ENCODE data around the gene ALDH3B1. TPM values are rescaled to one million over a fixed set of nuclear protein-coding genes. Genes with fewer than 3 reads are reported as not detected.

The ALDH3B1 gene
- total and polyA plus RNA-seq, 9 of the 15 experiments (the other 6 are each of a cell fraction or from before 2014, with no cell fraction given): 0.01 to 0.35 (median 0.07) TPM; not detected in 2

GRCh38 chr11:68030318-68031143, 20.4 kb downstream of the ALDH3B1 start, which contains the start of gene NDUFS8 (continued):
- TF ChIP-seq PREB (CRISPR knock-in tag; IDR thresholded peaks at IDR 0.05): no peak
- TF ChIP-seq ATF3 (IDR thresholded peaks at IDR 0.05): no peak
- TF ChIP-seq ATF3 (CRISPR knock-in tag; conservative IDR thresholded peaks at IDR 0.05): no peak
- TF ChIP-seq ZZZ3 (IDR thresholded peaks at IDR 0.05): no peak
- TF ChIP-seq SAP30 (IDR thresholded peaks at IDR 0.05; ENCODE audit: borderline replicate concordance, insufficient read depth, low read depth, low read length, poor library complexity, severe bottlenecking): peak; percentile 23
- no peak for TF ChIP-seq ZNF77 (CRISPR knock-in tag; IDR thresholded peaks at IDR 0.05)
- TF ChIP-seq SRSF1 (IDR thresholded peaks at IDR 0.05; ENCODE audit: low read depth, low read length): no peak
- TF ChIP-seq NCOA4 (IDR thresholded peaks at IDR 0.05; ENCODE audit: partially characterized antibody): no peak
- no peak for TF ChIP-seq U2AF1 (optimal IDR thresholded peaks at IDR 0.05; ENCODE audit: low read depth, low read length)
- no peak for TF ChIP-seq PHF21A (IDR thresholded peaks at IDR 0.05; ENCODE audit: borderline replicate concordance, low read depth)
- TF ChIP-seq PHB2 (IDR thresholded peaks at IDR 0.05; ENCODE audit: low read depth): no peak
- TF ChIP-seq ZNF449 (CRISPR knock-in tag; IDR thresholded peaks at IDR 0.05): no peak
- TF ChIP-seq FOSL1 (tag; conservative IDR thresholded peaks at IDR 0.05): no peak
- peak; percentile 35 to 39 for TF ChIP-seq E2F6 (IDR thresholded peaks at IDR 0.05; ENCODE audit: borderline replicate concordance in 1 of 2, extremely low read depth in 1 of 2, insufficient read depth in 1 of 2, insufficient read length in 1 of 2, low read depth in 1 of 2, low read length in 1 of 2, poor library complexity in 1 of 2, severe bottlenecking in 1 of 2)
- no peak for TF ChIP-seq RBM22 (IDR thresholded peaks at IDR 0.05; ENCODE audit: low read depth, low read length, poor library complexity, severe bottlenecking)
- TF ChIP-seq POLR2G (IDR thresholded peaks at IDR 0.05; ENCODE audit: low read depth, low read length): peak; percentile 91
- TF ChIP-seq ZKSCAN8 (CRISPR knock-in tag; IDR thresholded peaks at IDR 0.05): no peak
- TF ChIP-seq ZNF586 (CRISPR knock-in tag; conservative IDR thresholded peaks at IDR 0.05): no peak
- no peak for TF ChIP-seq PTBP1 (IDR thresholded peaks at IDR 0.05; ENCODE audit: low read depth, low read length)
- no peak for TF ChIP-seq POLR3G (IDR thresholded peaks at IDR 0.05; ENCODE audit: extremely low read depth, insufficient read length, insufficient replicate concordance)
- no peak for TF ChIP-seq XRCC5 (IDR thresholded peaks at IDR 0.05; ENCODE audit: low read depth, low read length)
- peak; percentile 50; the same call in 1 of the 2 replicates for TF ChIP-seq CTBP1 (IDR thresholded peaks at IDR 0.05; ENCODE audit: borderline replicate concordance)
- no peak for TF ChIP-seq SNRNP70 (optimal IDR thresholded peaks at IDR 0.05; ENCODE audit: low read depth, low read length)
- peak; percentile 60 for TF ChIP-seq POLR2B (IDR thresholded peaks at IDR 0.05; ENCODE audit: low read depth, partially characterized antibody)

All from K562 (cell line).